NCI-H1694 treated with DMSO at 0.1 percent for 48 hours (cell line): ENCODE measurements around the gene TREX2.
A peak's percentile ranks its signal among the peaks of the same experiment; 100 is the strongest.

Experiments
- DNase-seq: peaks from one replicate; lab custom pipeline; 2025; lab: John Stamatoyannopoulos, UW

Gene TREX2

GRCh38 chrX:153475751-153476281 is 30.0 kb upstream of the TREX2 start:
- DNase-seq = peak; percentile 14

GRCh38 chrX:153475271-153475670 is 29.4 kb upstream of the TREX2 start:
- no peak for DNase-seq

GRCh38 chrX:153474718-153475117 is 28.9 kb upstream of the TREX2 start:
- DNase-seq = no peak

GRCh38 chrX:153474266-153474665 is 28.4 kb upstream of the TREX2 start:
- no peak for DNase-seq

- no peak for DNase-seq
Observed at GRCh38 chrX:153473126-153473525, 27.3 kb upstream of the TREX2 start.

- no peak for DNase-seq
Observed at GRCh38 chrX:153471663-153472280, 25.9 kb upstream of the TREX2 start.

- DNase-seq = peak; percentile 87
Observed at GRCh38 chrX:153470411-153471363, 24.8 kb upstream of the TREX2 start, which contains the start of gene HAUS7. Gene HAUS7 (minus strand): TSS chrX:153470576. CDS start chrX:153470557, 19 bp downstream.

- no peak for DNase-seq
Observed at GRCh38 chrX:153469811-153470410, 24.1 kb upstream of the TREX2 start.

GRCh38 chrX:153468008-153468580 is 22.2 kb upstream of the TREX2 start:
- DNase-seq = peak; percentile 74

GRCh38 chrX:153465691-153466380 is 20.0 kb upstream of the TREX2 start:
- no peak for DNase-seq

- DNase-seq = no peak
Observed at GRCh38 chrX:153464116-153464515, 18.3 kb upstream of the TREX2 start.

GRCh38 chrX:153463556-153463955 is 17.7 kb upstream of the TREX2 start:
- DNase-seq = no peak

GRCh38 chrX:153463031-153463430 is 17.2 kb upstream of the TREX2 start:
- DNase-seq = no peak

- DNase-seq = no peak
Observed at GRCh38 chrX:153462291-153462690, 16.4 kb upstream of the TREX2 start.

GRCh38 chrX:153460826-153461225 is 15.0 kb upstream of the TREX2 start:
- peak; percentile 13 for DNase-seq

GRCh38 chrX:153459986-153460385 is 14.1 kb upstream of the TREX2 start:
- DNase-seq = no peak

- no peak for DNase-seq
Observed at GRCh38 chrX:153458476-153458875, 12.6 kb upstream of the TREX2 start.

- DNase-seq = no peak
Observed at GRCh38 chrX:153457827-153458466, 12.1 kb upstream of the TREX2 start.

- no peak for DNase-seq
Observed at GRCh38 chrX:153457136-153457825, 11.4 kb upstream of the TREX2 start.

- no peak for DNase-seq
Observed at GRCh38 chrX:153456704-153457103, 10.8 kb upstream of the TREX2 start.
